Measurements from ENCODE around the gene LY6G6F.

LY6G6F gene

GRCh38 chr6:31683591-31683990 is 23.1 kb upstream of the LY6G6F start:
- TF ChIP-seq CTCF (IDR thresholded peaks at IDR 0.05): no peak

GRCh38 chr6:31686483-31686882 is 20.2 kb upstream of the LY6G6F start:
- no peak for TF ChIP-seq CTCF (IDR thresholded peaks at IDR 0.05)

- TF ChIP-seq CTCF (IDR thresholded peaks at IDR 0.05): no peak
Observed at GRCh38 chr6:31687321-31687720, 19.3 kb upstream of the LY6G6F start.

- TF ChIP-seq CTCF (IDR thresholded peaks at IDR 0.05): no peak
Observed at GRCh38 chr6:31687860-31688693, 18.6 kb upstream of the LY6G6F start.

- TF ChIP-seq CTCF (IDR thresholded peaks at IDR 0.05): peak; percentile 36
Observed at GRCh38 chr6:31689249-31690110, 17.2 kb upstream of the LY6G6F start.

GRCh38 chr6:31690231-31691077 is 16.2 kb upstream of the LY6G6F start:
- no peak for TF ChIP-seq CTCF (IDR thresholded peaks at IDR 0.05)

GRCh38 chr6:31691078-31691463 is 15.6 kb upstream of the LY6G6F start:
- TF ChIP-seq CTCF (IDR thresholded peaks at IDR 0.05): no peak

Data from LNCAP (cell line).